Tibial nerve (tissue), 4 donors: ENCODE results near the gene ERBB3. TPM values are rescaled to one million over a fixed set of nuclear protein-coding genes. Genes with fewer than 3 reads are reported as not detected.

Source experiments
- DNase-seq, 2 donors: peaks; one replicate each; pipeline ENCODE4 v3.0.0-alpha.2; 2019; ENCODE audit warnings: low spot score in 2 of 2
- H3K27ac ChIP-seq, 4 donors: fragments of 200-600 bp; sonication (generic) in 3 of 4; one replicate each; pipeline ENCODE4 v1.5.1; 2017 to 2019; ENCODE audit warnings: mild to moderate bottlenecking in 1 of 4
- H3K27me3 ChIP-seq, 2 donors: fragments of 200-600 bp; sonication (generic) in 1 of 2; one replicate each; pipeline versions ENCODE4 v1.5.1 to v1.6.0; 2017 to 2019
- H3K36me3 ChIP-seq, 3 donors: fragments of 200-600 bp; sonication (generic); one replicate each; pipeline ENCODE4 v1.5.1; 2018 to 2019
- H3K4me1 ChIP-seq, 4 donors: fragments of 200-600 bp; sonication (generic) in 3 of 4; one replicate each; pipeline ENCODE4 v1.5.1; 2017 to 2019
- H3K4me3 ChIP-seq, 4 donors: fragments of 200-600 bp; sonication (generic) in 3 of 4; one replicate each; pipeline ENCODE4 v1.5.1; 2017 to 2019; ENCODE audit warnings: mild to moderate bottlenecking in 1 of 4, moderate library complexity in 1 of 4
- H3K9me3 ChIP-seq, 4 donors: fragments of 200-600 bp; sonication (generic) in 3 of 4; one replicate each; pipeline ENCODE4 v1.5.1; 2017 to 2019
- EP300 ChIP-seq, 2 donors: sonication (generic); formaldehyde crosslinking; IDR thresholded peaks; one replicate each; pipeline ENCODE4 v1.6.1; 2017; ENCODE audit warnings: antibody characterized with exemption in 2 of 2, mild to moderate bottlenecking in 1 of 2
- POLR2A ChIP-seq, 2 donors: fragments of 450-650 bp; IDR thresholded peaks; one replicate each; pipeline ENCODE4 v1.6.1; 2017; ENCODE audit warnings: antibody characterized with exemption in 2 of 2, mild to moderate bottlenecking in 2 of 2, moderate library complexity in 2 of 2
- WGBS, 2 donors: methylation state at CpG; one replicate each; pipeline ENCODE4 v1.1.5; 2018; 5-methylcytosine and 5-hydroxymethylcytosine counted together
- total RNA-seq, 4 donors: library from RNA; depleted of rRNA; stranded (reverse); fragments of >200 nt; gene quantifications; one replicate each; pipeline ENCODE4 v1.1.0, GENCODE V29; 2016
- TF ChIP-seq, protein P1 (sequence below), 5 experiments: fragments of 200-600 bp in 3 of 5; fragments of 450-650 bp in 2 of 5; sonication (generic) in 3 of 5; IDR thresholded peaks; one replicate each; pipeline ENCODE4 v1.5.1; 2016 to 2019; ENCODE audit warnings: antibody characterized with exemption in 5 of 5, mild to moderate bottlenecking in 3 of 5, moderate library complexity in 2 of 5

Gene ERBB3
- total RNA-seq, 4 donors from 2014 or later: 90.6 to 165 (median 99.8) TPM

DNA sequence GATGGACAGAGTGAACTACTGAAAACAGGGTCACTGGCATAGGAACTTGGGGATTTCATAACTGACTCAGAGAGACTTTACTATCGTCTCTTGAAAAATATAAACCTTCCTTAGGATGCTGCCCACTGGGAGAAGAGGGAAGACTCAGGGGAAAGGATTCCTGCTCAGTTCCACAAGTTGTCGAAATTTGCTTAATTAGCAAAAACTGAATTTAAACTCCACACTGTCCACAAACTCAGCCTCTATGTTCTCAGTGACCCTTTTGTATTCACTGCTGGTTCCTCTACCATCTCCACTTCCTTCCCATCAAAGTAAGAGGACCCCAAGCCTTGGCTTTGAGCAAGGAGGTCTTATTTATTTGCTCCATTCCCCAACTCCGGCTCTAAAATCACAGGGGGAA is 65.3 kb downstream of the ERBB3 start:
- WGBS, 2 donors: 83 to 86% methylated on average over 3 of the region's 3 CpGs

DNA sequence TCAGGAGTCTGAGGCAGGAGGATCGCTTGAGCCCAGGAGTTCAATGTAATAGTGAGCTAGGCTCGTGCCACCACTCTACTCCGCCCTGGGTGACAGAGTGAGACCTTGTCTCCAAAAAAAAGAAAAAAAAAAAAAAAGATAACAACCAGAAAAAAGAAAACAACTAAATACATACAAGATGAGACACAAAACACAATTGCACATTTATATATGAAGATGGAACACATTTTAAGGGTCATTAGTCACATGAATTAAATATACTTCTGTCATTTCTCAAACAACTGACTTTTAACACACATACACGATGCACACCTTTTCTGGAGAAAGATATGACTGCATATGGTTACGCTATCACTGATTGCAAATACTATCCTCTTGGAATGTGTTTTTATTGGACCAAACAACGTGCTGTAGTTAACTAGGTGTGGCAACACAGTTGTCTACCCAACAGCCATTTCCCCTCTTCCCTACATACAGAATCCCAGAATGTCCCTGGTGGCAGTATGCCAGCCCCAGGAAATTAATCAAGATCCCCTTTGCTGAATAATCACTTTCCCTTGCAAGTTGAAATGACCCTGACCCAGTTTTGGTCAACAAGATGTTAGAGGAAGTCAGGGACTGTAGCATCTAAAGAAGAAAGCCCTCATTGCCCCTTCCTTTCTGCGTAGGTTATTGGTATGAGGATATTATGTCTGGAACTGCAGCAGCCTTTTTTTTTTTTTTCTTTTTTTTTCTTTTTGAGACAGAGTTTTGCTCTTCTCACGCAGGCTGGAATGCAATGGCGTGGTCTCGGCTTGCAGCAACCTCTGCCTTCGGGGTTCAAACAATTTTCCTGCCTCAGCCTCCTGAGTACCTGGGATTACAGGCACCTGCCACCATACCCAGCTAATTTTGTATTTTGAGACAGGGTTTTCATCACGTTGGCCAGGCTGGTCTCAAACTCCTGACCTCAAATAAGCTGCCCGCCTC is 66.8 kb downstream of the ERBB3 start:
- DNase-seq: peak in 1 of 2 donors; percentile 31
- WGBS, 2 donors: 48% methylated on average over 13 of the region's 13 CpGs
- TF ChIP-seq EP300 (IDR thresholded peaks at IDR 0.05) (peak in 1 of 2 donors; percentile 48), POLR2A (IDR thresholded peaks at IDR 0.05) (no peak)
- TF ChIP-seq, protein P1, sequence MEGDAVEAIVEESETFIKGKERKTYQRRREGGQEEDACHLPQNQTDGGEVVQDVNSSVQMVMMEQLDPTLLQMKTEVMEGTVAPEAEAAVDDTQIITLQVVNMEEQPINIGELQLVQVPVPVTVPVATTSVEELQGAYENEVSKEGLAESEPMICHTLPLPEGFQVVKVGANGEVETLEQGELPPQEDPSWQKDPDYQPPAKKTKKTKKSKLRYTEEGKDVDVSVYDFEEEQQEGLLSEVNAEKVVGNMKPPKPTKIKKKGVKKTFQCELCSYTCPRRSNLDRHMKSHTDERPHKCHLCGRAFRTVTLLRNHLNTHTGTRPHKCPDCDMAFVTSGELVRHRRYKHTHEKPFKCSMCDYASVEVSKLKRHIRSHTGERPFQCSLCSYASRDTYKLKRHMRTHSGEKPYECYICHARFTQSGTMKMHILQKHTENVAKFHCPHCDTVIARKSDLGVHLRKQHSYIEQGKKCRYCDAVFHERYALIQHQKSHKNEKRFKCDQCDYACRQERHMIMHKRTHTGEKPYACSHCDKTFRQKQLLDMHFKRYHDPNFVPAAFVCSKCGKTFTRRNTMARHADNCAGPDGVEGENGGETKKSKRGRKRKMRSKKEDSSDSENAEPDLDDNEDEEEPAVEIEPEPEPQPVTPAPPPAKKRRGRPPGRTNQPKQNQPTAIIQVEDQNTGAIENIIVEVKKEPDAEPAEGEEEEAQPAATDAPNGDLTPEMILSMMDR (IDR thresholded peaks at IDR 0.05): no peak
- H3K4me1 ChIP-seq: peaks cover 0 to 35% (median 15%) of the 10 kb centered on the region in 4 donors
- peaks cover 0 to 43% (median 14%) of the 10 kb centered on the region in 3 donors for H3K36me3 ChIP-seq
- peak overlapping the region in 2 of 4 donors; percentile 52 to 67 for H3K27ac ChIP-seq
- H3K9me3 ChIP-seq: no peaks in the 10 kb centered on the region
- H3K4me3 ChIP-seq: no peak overlapping the region
- no peaks in the 10 kb centered on the region for H3K27me3 ChIP-seq

More for the DNA sequence above, 65.3 kb downstream of the ERBB3 start:
- Histone ChIP-seq H3K27me3 (no peaks in the 10 kb centered on the region), H3K36me3 (peaks cover 0 to 58% (median 22%) of the 10 kb centered on the region in 3 donors), H3K9me3 (no peaks in the 10 kb centered on the region), H3K4me1 (peaks cover 0 to 20% (median 6%) of the 10 kb centered on the region in 4 donors), H3K27ac (no peak overlapping the region), H3K4me3 (no peak overlapping the region)
- TF ChIP-seq EP300 (IDR thresholded peaks at IDR 0.05) (no peak), POLR2A (IDR thresholded peaks at IDR 0.05) (no peak)
- TF ChIP-seq, protein P1 (IDR thresholded peaks at IDR 0.05): no peak
- no peak for DNase-seq

DNA sequence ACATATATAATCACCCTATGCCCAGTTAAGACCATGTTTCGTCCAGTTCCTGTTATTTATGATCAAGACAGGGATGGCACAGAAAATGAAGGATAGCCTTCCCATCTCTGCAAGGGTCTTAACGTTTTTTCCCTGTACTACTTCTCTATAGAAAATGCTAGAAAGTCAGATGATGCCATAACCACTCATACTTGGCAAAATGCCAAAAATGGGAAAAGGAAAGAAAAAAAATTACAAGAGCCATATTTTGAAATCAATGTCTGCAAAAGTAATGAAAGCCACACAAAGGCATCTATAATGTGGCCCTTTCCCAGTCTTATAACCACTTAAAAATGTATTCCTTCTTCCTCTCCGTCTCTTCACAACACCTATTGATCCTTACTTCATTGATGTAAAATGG is 70.6 kb downstream of the ERBB3 start:
- TF ChIP-seq EP300 (IDR thresholded peaks at IDR 0.05) (peak in 1 of 2 donors; percentile 28), POLR2A (IDR thresholded peaks at IDR 0.05) (no peak)
- TF ChIP-seq, protein P1 (IDR thresholded peaks at IDR 0.05): no peak
- Histone ChIP-seq H3K9me3 (no peaks in the 10 kb centered on the region), H3K27ac (peak overlapping the region in 1 of 4 donors; percentile 96), H3K36me3 (peaks cover 0 to 5% (median 0%) of the 10 kb centered on the region in 3 donors), H3K27me3 (no peaks in the 10 kb centered on the region), H3K4me3 (no peak overlapping the region), H3K4me1 (peaks cover 0 to 51% (median 14%) of the 10 kb centered on the region in 4 donors)
- DNase-seq: no peak
- WGBS, 2 donors: 56 to 57% methylated on average over 3 of the region's 3 CpGs

DNA sequence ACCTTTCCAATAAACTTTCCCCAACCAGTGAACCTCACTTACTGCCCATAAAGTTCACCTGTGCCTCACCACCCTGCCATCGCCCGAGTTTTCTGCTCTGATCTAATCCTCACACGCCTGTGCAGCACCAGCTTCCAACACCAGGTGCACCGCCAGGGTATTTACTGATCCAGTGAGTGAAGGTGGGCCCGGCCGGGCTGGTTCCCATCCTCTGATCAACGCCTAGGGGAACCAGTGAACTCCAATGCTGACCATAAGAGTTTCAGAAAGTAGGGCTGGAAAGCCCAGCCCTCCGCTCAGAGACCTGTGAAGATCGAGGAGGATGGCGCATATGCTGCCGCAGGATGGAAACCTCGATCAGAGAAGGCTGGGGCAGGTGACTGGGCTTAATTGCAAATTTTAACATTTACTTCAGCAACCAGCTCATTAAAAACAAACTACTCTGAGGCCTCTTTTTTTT is 71.7 kb downstream of the ERBB3 start:
- TF ChIP-seq POLR2A (IDR thresholded peaks at IDR 0.05): no peak
- no peak for TF ChIP-seq EP300 (IDR thresholded peaks at IDR 0.05)
- TF ChIP-seq, protein P1 (IDR thresholded peaks at IDR 0.05): peak in 4 of 5 experiments; percentile 10 to 64 (median 41)
- no peaks in the 10 kb centered on the region for H3K27me3 ChIP-seq
- peak overlapping the region; percentile 55 to 74 (median 71) for H3K4me3 ChIP-seq
- H3K27ac ChIP-seq: peak overlapping the region; percentile 87 to 96 (median 92)
- peaks cover 0 to 5% (median 0%) of the 10 kb centered on the region in 3 donors for H3K36me3 ChIP-seq
- DNase-seq: peak in 1 of 2 donors; percentile 25
- 6 to 9% methylated on average over 12 of the region's 12 CpGs for WGBS, 2 donors
- H3K9me3 ChIP-seq: no peaks in the 10 kb centered on the region
- peaks cover 0 to 44% (median 12%) of the 10 kb centered on the region in 4 donors for H3K4me1 ChIP-seq
